ENCODE data around the gene ZNF785. TPM values are rescaled to one million over a fixed set of nuclear protein-coding genes. Genes with fewer than 3 reads are reported as not detected.

Gene ZNF785
- polyA plus RNA-seq, 3 donors: 0.67 to 9.0 (median 1.1) TPM

GRCh38 chr16:30558789-30559377 lies 26.6 kb downstream of the ZNF785 start:
- intact Hi-C loops (cut with micrococcal nuclease): loop anchor here (2.0 to 10.0 kb wide), 4 partner anchors 14 to 56 kb away; partner anchors contain the start of genes ZNF689 (in 1 of the 2), ZNF747 (in 1 of the 2) and ZNF768 (in 1 of the 2)
- peaks cover 0 to 5% (median 0%) of the 10 kb centered on the region in 3 donors for H3K27me3 Mint-ChIP-seq (ENCODE audit: low read depth in 3 of 3)
- peak overlapping the region; percentile 91 for H3K9ac ChIP-seq (ENCODE audit: insufficient read depth, low read length, poor library complexity, severe bottlenecking)
- H3K9me3 ChIP-seq (replicated peaks in 1 of 2; ENCODE audit: control insufficient read depth in 1 of 2, insufficient read depth in 1 of 2, low read length in 2 of 2): no peaks in the 10 kb centered on the region
- no peak for TF ChIP-seq CTCF (IDR thresholded peaks at IDR 0.05)
- peak overlapping the region; percentile 92 to 98 (median 95) for H3K27ac Mint-ChIP-seq
- peaks cover 13 to 23% of the 10 kb centered on the region in 2 donors for H3K36me3 Mint-ChIP-seq
- 95% methylated on average over 15 of the region's 21 CpGs for WGBS (ENCODE audit: insufficient coverage)
- H3K27ac ChIP-seq (ENCODE audit: low read depth in 1 of 2, low read length in 2 of 2): peak overlapping the region; percentile 76 to 80
- H3K79me2 ChIP-seq (ENCODE audit: insufficient read depth, low read length): peaks cover 26% of the 10 kb centered on the region
- H3K4me2 ChIP-seq (replicated peaks; ENCODE audit: extremely low read depth, low read length, poor library complexity, severe bottlenecking): peak overlapping the region; percentile 95
- H3K36me3 ChIP-seq (replicated peaks in 1 of 2; ENCODE audit: control insufficient read depth in 1 of 2, insufficient read depth in 2 of 2, low read length in 2 of 2): peaks cover 12 to 16% of the 10 kb centered on the region in 2 donors
- H3K4me1 Mint-ChIP-seq: peaks cover 49% of the 10 kb centered on the region
- no peaks in the 10 kb centered on the region for H3K9me3 Mint-ChIP-seq
- no peak for DNase-seq
- H3K4me1 ChIP-seq (ENCODE audit: control insufficient read depth in 1 of 2, insufficient read depth in 2 of 2, low read length in 2 of 2): peaks cover 43 to 54% of the 10 kb centered on the region in 2 donors
- H4K20me1 ChIP-seq (ENCODE audit: insufficient read depth, low read length): no peaks in the 10 kb centered on the region
- H2AFZ ChIP-seq (ENCODE audit: insufficient read depth, low read depth, low read length, poor library complexity, severe bottlenecking): peak overlapping the region; percentile 99
- H3K27me3 ChIP-seq (ENCODE audit: control insufficient read depth in 2 of 2, insufficient read depth in 2 of 2, low read length in 2 of 2): no peaks in the 10 kb centered on the region
- H3K4me3 ChIP-seq (replicated peaks in 1 of 3; ENCODE audit: low read depth in 2 of 3, low read length in 3 of 3): peak overlapping the region in 2 of 3 experiments; percentile 80 to 93
- peak overlapping the region; percentile 83 to 88 for H3K4me3 Mint-ChIP-seq

DNA sequence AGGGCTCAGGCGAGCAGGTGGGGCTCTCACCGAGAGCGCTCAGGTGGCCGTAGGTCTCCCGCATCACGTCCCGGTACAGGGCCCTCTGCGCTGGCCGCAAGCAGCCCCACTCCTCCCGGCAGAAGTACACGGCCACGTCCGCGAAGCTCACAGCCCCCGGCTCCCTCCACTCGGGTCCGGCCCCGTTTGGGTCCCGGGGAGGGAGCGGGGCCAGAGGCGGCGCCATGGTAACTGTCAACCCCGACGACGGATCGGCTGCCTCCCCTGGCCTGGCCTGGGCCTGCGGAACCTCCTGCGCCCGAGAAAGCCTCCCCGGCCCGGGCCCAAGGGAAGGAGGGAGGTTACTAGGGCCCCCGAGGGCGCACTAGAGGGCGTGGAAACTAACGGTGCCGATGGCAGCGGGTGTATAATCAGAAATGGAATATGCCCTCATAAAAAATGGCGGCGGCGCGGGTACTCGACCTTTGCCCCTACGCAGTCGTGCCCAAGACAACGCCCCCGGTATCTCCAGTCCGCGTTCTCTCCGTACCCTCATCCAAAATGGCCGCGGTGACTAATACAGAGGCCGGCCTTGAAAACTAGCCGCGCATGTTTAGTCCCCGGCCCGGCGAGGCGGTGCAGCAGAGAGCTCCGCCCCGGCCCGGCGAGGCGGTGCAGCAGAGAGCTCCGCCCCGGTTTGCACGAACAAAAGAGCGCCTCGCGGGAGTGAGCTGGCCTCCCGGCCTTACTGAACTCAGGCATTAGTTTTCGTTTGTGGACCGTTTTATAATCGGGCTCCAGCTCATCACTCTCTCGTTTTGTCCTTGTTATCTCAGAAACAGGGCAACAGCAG lies 27.3 kb downstream of the ZNF785 start, which contains the start of gene ZNF764:
Gene ZNF764 (minus strand): TSS at position 418 of the 832 bp plus-strand sequence. CDS start 192 bp downstream, at position 226.
- H3K27me3 Mint-ChIP-seq (ENCODE audit: low read depth in 3 of 3): peaks cover 0 to 5% (median 0%) of the 10 kb centered on the region in 3 donors
- Histone ChIP-seq H2AFZ (ENCODE audit: insufficient read depth, low read depth, low read length, poor library complexity, severe bottlenecking) (peak within 1 kb of the TSS; percentile 99), H3K4me2 (replicated peaks; ENCODE audit: extremely low read depth, low read length, poor library complexity, severe bottlenecking) (peak within 1 kb of the TSS; percentile 95), H3K36me3 (replicated peaks in 1 of 2; ENCODE audit: control insufficient read depth in 1 of 2, insufficient read depth in 2 of 2, low read length in 2 of 2) (peaks cover 12 to 16% of the 10 kb centered on the region in 2 donors), H3K27me3 (ENCODE audit: control insufficient read depth in 2 of 2, insufficient read depth in 2 of 2, low read length in 2 of 2) (no peaks in the 10 kb centered on the region), H3K9ac (ENCODE audit: insufficient read depth, low read length, poor library complexity, severe bottlenecking) (peak within 1 kb of the TSS; percentile 91), H3K4me1 (ENCODE audit: control insufficient read depth in 1 of 2, insufficient read depth in 2 of 2, low read length in 2 of 2) (peaks cover 49 to 61% of the 10 kb centered on the region in 2 donors), H3K9me3 (replicated peaks in 1 of 2; ENCODE audit: control insufficient read depth in 1 of 2, insufficient read depth in 1 of 2, low read length in 2 of 2) (no peaks in the 10 kb centered on the region), H3K79me2 (ENCODE audit: insufficient read depth, low read length) (peaks cover 26% of the 10 kb centered on the region), H3K27ac (ENCODE audit: low read depth in 1 of 2, low read length in 2 of 2) (peak within 1 kb of the TSS; percentile 76 to 80), H4K20me1 (ENCODE audit: insufficient read depth, low read length) (peaks cover 2% of the 10 kb centered on the region), H3K4me3 (replicated peaks in 1 of 3; ENCODE audit: low read depth in 2 of 3, low read length in 3 of 3) (peak within 1 kb of the TSS; percentile 61 to 93 (median 80))
- no peaks in the 10 kb centered on the region for H3K9me3 Mint-ChIP-seq
- under 1% methylated on average over 71 of the region's 74 CpGs for WGBS (ENCODE audit: insufficient coverage)
- H3K4me3 Mint-ChIP-seq: peak within 1 kb of the TSS; percentile 83 to 88
- H3K4me1 Mint-ChIP-seq: peaks cover 56% of the 10 kb centered on the region
- peak within 1 kb of the TSS; percentile 92 to 98 (median 95) for H3K27ac Mint-ChIP-seq
- intact Hi-C loops (cut with micrococcal nuclease): loop anchor here (2.0 to 10.0 kb wide), 4 partner anchors 15 to 57 kb away; partner anchors contain the start of genes ZNF689 (in 1 of the 2), ZNF747 (in 1 of the 2) and ZNF768 (in 1 of the 2)
- no peak for TF ChIP-seq CTCF (IDR thresholded peaks at IDR 0.05)
- peaks cover 13 to 26% of the 10 kb centered on the region in 2 donors for H3K36me3 Mint-ChIP-seq
- peak; percentile 96 to 97 (median 96) for DNase-seq

Measured in CD14-positive monocyte (primary cell).